Muscle of arm (tissue), 12 donors: Measurements from ENCODE around the gene NPHS1. TPM values are rescaled to one million over a fixed set of nuclear protein-coding genes. Genes with fewer than 3 reads are reported as not detected.
"Not testable (repeated sequence)": the region's sequence is repeated elsewhere in the genome, so short reads cannot be mapped to it uniquely, and the experiment has no call there.

Experiments used
- DNase-seq: peaks from one replicate; pipeline ENCODE4 v3.0.0-alpha.2; 2013
- polyA plus RNA-seq, 12 donors: library from polyadenylated mRNA; unstranded; fragments of 120-200 nt; gene quantifications; one replicate each; pipeline ENCODE4 v1.2.1, GENCODE V29; 2013; ENCODE audit not compliant: insufficient read length in 12 of 12

NPHS1 gene
- polyA plus RNA-seq, 12 donors: 0.06 to 0.97 (median 0.29) TPM; not detected in 3

- no peak for DNase-seq
These were observed 883 bp downstream of the NPHS1 start for GRCh38 chr19:35851213-35852028.

GRCh38 chr19:35848919-35849505 is 3.3 kb downstream of the NPHS1 start:
- no peak for DNase-seq

- no peak for DNase-seq
These were observed 3.8 kb downstream of the NPHS1 start for GRCh38 chr19:35848486-35848885.

- no peak for DNase-seq
These were observed 4.4 kb downstream of the NPHS1 start for GRCh38 chr19:35847911-35848310.

GRCh38 chr19:35846038-35846668 is 6.2 kb downstream of the NPHS1 start:
- no peak for DNase-seq

- no peak for DNase-seq
These were observed 6.9 kb downstream of the NPHS1 start for GRCh38 chr19:35845215-35846037.

GRCh38 chr19:35844482-35845214 is 7.7 kb downstream of the NPHS1 start:
- DNase-seq: no peak

- no peak for DNase-seq
These were observed 8.4 kb downstream of the NPHS1 start for GRCh38 chr19:35843676-35844481.

- DNase-seq: no peak
These were observed 9.5 kb downstream of the NPHS1 start for GRCh38 chr19:35842666-35843272.

- DNase-seq: no peak
These were observed 10.2 kb downstream of the NPHS1 start for GRCh38 chr19:35841961-35842595.

- not testable (repeated sequence) for DNase-seq
These were observed 16.2 kb downstream of the NPHS1 start for GRCh38 chr19:35836096-35836495.

- no peak for DNase-seq
These were observed 18.3 kb downstream of the NPHS1 start for GRCh38 chr19:35833972-35834371.

GRCh38 chr19:35832054-35832453 is 20.2 kb downstream of the NPHS1 start:
- DNase-seq: no peak

GRCh38 chr19:35830986-35831385 is 21.3 kb downstream of the NPHS1 start:
- DNase-seq: no peak

- DNase-seq: peak; percentile 82
These were observed 23.5 kb downstream of the NPHS1 start for GRCh38 chr19:35828692-35829301.

GRCh38 chr19:35824150-35824549 is 28.2 kb downstream of the NPHS1 start:
- DNase-seq: no peak

GRCh38 chr19:35822579-35822978 is 29.7 kb downstream of the NPHS1 start:
- no peak for DNase-seq

- DNase-seq: no peak
These were observed 33.9 kb downstream of the NPHS1 start for GRCh38 chr19:35818445-35818844.

GRCh38 chr19:35816846-35817245 is 35.5 kb downstream of the NPHS1 start:
- DNase-seq: no peak
